GM12864 (cell line): ENCODE measurements around the gene USF2.
"Not testable (repeated sequence)": the region's sequence is repeated elsewhere in the genome, so short reads cannot be mapped to it uniquely, and the experiment has no call there.

Experiments
- DNase-seq: peaks from one replicate; pipeline ENCODE4 v3.0.0-alpha.2; 2011; ENCODE audit warnings: low read depth
- H3K4me3 ChIP-seq: 2 replicates; pipeline ENCODE4 v1.5.1; 2011; ENCODE audit warnings: mild to moderate bottlenecking, low read depth, low read length, control low read depth
- TF ChIP-seq, protein P1 (sequence below): IDR thresholded peaks from 2 replicates; pipeline ENCODE4 v1.5.1; 2011; ENCODE audit warnings: low read depth, mild to moderate bottlenecking, moderate library complexity, low read length, control low read depth, inconsistent platforms; ENCODE audit errors: missing control alignments

USF2 gene

DNA sequence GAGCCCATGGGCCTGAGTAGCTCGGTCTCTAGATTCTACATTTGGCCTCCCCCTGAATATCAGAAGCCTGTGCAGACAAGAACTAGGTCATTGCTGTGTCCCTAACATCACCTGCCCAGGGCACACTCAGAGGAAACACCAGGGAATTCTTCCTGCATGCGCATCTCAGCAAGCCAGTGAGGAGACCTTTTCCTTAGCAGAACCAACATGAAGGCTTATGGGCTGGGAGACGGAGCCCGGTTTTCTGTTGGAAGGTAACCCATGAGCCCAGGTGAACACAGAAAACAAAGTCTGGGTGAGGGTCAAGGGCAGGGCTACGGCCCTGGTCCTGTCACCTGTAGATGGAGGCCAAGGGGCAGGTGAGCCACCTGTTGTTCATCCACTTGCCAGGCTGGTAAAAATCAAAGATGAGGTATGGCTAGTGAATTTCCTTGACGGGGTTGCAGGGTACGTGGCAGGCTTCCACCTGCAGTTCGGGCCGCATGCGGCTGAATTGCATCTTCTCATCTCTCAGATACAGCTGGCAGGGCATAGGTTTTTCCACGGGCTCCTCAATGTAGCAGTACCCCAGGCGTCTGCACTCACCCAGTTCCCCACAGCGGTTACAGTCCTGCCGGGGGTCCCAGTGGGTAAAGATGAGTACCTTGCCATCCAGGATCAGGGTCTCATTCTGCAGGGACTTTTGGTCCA is 36.7 kb upstream of the USF2 start:
- TF ChIP-seq, protein P1, sequence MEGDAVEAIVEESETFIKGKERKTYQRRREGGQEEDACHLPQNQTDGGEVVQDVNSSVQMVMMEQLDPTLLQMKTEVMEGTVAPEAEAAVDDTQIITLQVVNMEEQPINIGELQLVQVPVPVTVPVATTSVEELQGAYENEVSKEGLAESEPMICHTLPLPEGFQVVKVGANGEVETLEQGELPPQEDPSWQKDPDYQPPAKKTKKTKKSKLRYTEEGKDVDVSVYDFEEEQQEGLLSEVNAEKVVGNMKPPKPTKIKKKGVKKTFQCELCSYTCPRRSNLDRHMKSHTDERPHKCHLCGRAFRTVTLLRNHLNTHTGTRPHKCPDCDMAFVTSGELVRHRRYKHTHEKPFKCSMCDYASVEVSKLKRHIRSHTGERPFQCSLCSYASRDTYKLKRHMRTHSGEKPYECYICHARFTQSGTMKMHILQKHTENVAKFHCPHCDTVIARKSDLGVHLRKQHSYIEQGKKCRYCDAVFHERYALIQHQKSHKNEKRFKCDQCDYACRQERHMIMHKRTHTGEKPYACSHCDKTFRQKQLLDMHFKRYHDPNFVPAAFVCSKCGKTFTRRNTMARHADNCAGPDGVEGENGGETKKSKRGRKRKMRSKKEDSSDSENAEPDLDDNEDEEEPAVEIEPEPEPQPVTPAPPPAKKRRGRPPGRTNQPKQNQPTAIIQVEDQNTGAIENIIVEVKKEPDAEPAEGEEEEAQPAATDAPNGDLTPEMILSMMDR, result no peak
- DNase-seq, result no peak
- H3K4me3 ChIP-seq, result no peak overlapping the region

DNA sequence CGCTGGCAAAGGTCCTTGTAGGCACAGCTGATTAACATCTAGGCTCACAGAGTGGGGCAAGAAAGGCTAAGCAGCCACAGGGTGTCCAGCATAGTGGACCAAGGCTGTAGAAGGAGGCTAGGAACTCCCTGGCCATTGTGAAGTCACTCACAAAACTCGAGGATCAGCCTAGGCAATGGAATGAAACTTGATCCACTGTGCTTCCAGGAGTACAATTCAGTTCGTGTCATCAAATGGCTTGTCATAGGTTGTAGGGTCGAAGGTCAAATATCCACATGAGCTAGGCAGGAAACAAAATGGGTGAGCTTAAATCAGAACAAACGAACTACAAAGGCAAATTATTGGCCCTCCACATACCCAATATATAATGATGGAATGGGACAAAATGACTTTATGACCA is 35.9 kb upstream of the USF2 start:
- H3K4me3 ChIP-seq, result no peak overlapping the region
- no peak for DNase-seq
- TF ChIP-seq, protein P1, result no peak

DNA sequence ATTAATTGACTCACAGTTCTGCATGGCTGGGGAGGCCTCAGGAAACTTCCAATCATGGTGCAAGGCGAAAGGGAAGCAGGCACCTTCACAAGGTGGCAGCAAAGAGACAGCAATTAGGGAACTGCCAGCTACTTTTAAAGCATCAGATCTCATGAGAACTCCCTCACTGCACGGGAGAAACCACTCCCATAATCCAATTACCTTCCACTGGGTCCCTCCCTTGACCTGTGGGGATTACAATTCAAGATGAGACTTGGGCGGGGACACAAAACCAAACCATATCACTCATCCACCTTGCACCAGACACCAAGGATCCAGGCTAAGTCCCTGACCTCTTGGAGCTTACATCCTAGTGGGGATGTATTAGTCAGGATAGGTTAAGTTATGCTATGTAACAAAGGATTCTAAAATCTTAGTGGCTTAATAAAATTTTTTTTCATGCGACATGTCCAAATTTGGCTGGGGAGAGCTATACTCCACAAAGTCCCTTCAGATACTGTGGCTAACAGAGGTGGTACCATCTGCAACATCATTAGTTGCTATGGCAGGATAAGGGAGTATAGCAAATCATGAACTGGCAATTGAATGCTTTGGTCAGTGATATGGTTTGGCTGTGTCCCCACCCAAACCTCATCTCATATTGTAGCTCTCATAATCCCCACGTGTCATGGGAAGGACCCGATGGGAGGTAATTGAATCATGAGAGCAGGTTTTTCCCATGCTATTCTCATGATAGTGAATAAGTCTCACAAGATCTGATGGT is 31.9 kb upstream of the USF2 start:
- TF ChIP-seq, protein P1, result peak; percentile 39
- DNase-seq, result no peak
- H3K4me3 ChIP-seq, result no peak overlapping the region

DNA sequence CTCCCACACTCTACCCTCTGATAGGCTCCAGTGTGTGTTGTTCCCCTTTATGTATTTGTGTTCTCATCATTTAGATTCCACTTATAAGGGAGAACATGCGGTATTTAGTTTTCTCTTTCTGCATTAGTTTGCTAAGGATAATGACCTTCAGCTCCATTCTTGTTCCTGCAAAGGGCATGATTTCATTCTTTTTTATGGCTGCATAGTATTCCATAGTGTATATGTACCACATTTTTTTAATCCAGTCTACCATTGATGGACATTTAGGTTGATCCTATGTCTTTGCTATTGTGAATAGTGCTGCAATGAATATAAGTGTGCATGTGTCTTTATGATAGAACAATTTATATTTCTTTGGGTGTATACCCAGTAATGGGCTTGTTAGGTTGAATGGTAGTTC is 29.2 kb upstream of the USF2 start:
- DNase-seq, H3K4me3 ChIP-seq: not testable (repeated sequence)

DNA sequence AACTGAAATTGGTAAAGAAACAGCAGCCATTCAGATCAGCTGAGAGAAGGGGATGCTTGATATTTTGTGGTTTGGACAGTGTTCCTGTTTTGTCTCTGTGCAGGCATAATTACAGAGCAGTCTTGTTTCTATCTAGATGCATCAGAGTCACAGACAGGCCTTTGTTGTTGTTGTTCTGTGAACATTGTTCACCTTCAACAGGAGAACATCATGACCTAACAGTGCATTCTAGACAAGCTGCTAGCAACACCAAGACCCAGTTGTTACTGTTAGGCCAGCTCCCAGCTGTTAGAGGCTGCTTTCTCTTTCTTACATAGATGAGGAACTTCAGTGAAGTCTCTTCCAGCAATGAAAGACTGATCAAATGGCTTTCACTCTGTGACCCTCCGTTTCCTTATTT is 28.4 kb upstream of the USF2 start:
- TF ChIP-seq, protein P1, result no peak
- H3K4me3 ChIP-seq, result no peak overlapping the region
- no peak for DNase-seq

DNA sequence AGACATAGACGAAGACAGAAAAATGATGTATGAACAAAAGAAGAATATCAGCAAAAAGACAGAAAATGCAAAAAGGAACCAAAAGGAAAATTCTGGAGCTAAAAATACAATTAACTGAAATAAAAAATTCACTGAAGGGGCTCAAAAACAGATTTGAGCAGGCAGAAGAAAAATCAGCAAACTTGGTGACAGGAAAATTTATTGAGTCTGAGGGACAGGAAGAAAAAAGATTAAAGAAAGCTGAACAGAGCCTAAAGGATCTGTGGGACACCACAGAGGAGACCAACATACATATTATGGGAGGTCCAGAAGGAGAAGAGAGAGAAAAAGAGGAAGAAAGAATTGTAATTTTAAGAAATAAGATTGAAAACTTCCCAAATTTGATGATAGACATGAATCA is 27.3 kb upstream of the USF2 start:
- no peak for DNase-seq
- TF ChIP-seq, protein P1, result no peak
- no peak overlapping the region for H3K4me3 ChIP-seq

DNA sequence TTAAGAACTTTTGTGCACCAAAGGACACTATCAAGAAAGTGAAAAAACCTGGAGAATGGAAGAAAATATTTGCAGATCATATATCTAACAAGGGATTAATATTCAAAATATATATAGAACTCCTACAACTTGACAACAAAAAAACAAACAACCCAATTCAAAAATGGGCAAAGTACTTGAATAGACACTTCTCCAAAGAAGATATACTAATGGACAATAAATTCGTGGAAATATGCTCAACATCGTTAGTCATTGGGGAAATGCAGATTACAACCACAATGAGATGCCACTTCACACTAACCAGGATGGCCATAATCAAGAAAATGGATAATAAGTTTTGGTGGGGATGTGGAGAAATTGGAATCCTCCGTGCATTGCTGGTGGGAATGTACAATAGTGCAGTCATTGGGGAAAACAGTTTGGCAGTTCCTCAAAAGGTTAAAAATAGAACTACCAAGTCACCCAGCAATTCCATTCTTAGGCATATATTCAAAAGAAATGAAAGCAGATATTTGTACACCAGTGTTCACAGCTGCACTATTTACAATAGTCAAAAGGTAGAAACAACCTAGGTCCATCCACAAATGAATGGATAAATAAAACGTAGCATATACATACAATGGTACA is 22.2 kb upstream of the USF2 start:
- TF ChIP-seq, protein P1, result no peak
- no peak overlapping the region for H3K4me3 ChIP-seq
- no peak for DNase-seq
